Fibroblast of skin of left quadriceps (primary cell): ENCODE results near the gene ISY1.
A peak's percentile ranks its signal among the peaks of the same experiment; 100 is the strongest.
"Not testable (repeated sequence)": the region's sequence is repeated elsewhere in the genome, so short reads cannot be mapped to it uniquely, and the experiment has no call there.

Experiments used
- DNase-seq, 2 experiments: peaks; one replicate each; pipeline ENCODE4 v3.0.0-alpha.2; 2013; ENCODE audit warnings: low read depth in 2 of 2

The ISY1 gene

DNA sequence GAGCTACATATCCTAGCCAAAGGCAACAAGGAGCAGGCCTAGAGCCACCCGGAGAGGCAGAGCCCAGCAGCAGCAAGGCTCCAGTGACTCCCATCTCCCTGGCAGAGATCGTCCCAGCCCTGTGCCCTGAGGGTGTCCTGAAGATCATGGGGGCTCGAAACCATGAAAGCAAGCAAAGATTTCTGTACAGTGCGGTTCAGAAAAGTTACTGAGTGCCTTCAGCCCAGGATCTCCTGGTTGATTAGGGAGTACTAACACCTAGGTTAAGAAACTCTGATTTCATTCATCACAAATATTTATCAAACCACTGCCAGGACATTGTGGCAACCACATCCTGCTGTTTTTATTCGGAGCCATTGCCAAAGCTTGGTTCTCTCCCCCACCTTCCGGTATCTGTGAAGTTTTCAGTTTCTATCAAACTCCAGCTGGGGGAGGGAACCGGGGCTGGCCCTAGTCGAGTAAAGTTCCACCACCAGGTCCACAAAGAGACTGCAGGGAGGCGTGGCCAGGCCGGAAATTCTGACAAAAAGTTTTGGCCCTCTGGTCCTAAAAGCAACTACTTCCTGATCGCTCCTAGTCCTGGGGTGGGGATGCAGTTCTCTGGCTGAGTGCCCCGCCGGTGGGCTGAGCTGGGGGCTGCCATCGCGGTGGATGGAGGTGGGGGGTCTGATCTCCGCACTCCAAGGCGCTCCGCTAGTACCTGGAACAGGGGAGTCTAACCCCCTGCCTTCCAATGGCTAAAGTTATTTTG is 40.4 kb downstream of the ISY1 start:
- peak; percentile 68 to 73 for DNase-seq

GRCh38 chr3:129119365-129120100 is 41.3 kb downstream of the ISY1 start:
- DNase-seq: no peak

- DNase-seq: no peak
Observed at GRCh38 chr3:129118745-129119144, 42.1 kb downstream of the ISY1 start.

GRCh38 chr3:129117134-129117533 is 43.7 kb downstream of the ISY1 start:
- DNase-seq: no peak

GRCh38 chr3:129116482-129116946 is 44.3 kb downstream of the ISY1 start:
- DNase-seq: no peak

DNA sequence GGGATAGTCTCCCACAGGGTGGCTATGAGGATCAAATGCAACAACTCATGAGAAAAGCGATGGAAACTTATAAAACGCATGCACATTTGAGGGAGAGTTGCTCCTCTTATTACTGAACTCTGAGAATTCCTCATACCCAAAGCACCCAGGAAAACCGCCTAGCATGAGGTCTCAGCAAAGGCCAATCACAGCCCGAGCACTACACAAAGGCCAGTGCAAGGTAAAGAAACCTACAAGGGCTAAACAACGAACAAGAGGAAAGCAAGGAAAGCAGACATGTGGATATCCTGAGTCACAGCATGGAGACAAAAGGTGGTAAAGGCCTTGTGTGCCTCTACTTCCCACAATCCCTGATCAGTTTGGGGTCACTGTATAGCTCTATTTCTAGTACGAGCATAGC is 46.4 kb downstream of the ISY1 start:
- DNase-seq: no peak

GRCh38 chr3:129112308-129113052 is 48.4 kb downstream of the ISY1 start:
- no peak for DNase-seq

DNA sequence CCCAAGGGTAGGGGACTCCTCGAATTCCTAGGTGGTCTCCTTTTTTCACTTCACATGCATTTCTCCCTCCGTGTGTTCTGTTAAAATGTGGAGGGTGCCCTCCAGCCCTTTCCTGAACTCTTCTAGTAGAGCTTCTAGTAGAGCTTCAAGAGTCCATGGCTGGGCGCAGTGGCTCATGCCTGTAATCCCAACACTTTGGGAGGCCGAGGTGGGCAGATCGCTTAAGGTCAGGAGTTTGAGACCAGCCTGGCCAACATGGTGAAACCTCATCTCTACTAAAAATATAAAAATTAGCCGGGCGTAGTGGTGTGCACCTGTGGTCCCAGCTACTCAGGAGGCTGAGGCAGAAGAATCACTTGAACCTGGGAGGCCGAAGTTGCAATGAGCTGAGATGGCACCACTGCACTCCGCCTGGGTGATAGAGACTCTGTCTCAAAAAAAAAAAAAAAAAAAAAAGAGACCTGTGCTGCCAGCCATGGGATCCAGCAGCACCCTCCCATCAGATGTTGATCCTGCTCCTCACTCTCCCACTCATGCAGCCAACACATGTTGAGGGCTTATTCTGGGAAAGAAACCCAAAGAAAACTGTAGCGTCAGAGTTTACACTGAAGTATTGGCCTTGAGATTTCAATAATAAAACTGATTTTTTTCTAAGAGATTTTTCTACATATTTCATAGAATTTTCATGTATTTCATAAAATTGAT is 49.6 kb downstream of the ISY1 start:
- DNase-seq: not testable (repeated sequence)

DNA sequence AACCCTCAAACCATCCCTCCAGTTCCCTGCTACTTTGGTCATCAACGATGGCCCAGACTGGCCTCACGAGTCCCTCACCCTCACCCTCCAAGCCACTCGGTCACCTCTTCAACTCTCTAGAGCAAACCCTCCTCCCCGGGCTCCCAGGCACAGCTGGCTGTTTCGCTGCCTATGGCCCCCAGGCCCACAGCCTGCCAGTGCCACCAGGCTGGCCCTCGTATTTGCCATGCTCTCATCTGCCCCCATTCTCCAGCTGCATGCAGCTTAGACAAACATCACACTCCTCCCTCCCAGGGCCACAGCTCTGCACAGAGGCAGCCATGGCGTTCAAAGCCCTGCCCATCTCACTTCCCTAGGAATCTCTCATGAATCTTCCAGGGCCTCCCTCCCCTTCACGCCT is 53.1 kb downstream of the ISY1 start:
- no peak for DNase-seq

DNA sequence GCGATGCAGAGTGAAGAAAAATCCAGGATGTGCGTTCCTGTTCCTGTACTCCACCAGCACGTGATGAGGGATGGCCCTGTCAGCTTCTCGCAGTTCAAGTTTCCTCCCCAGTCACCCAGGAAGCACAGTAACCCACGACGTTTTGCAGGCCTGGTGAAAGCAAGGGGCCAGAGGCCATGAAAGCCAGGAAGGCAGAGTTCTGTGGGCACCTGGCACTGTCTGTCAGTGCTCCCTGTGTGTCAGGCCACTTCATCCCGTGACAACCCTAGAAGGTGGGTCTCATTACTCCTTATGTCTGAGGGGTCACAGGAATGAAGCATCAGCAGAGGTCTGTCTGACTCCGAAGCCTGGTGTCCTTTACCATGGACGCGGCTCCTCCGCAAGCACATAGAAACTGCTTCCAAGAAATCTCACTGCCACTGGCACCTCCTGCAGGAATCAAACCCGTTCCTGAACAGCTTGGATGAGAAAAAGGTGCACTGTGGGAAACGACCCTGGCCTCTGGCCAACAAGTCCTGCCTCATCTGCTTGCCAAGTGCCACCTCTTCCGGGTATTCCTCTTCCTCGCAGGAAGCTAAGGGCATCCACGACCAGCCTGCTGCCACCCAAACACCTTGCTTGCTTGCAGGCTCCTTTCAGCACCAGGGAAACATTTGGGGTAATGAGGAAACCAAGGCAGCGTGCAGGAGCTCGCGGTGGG is 53.8 kb downstream of the ISY1 start:
- no peak for DNase-seq

DNA sequence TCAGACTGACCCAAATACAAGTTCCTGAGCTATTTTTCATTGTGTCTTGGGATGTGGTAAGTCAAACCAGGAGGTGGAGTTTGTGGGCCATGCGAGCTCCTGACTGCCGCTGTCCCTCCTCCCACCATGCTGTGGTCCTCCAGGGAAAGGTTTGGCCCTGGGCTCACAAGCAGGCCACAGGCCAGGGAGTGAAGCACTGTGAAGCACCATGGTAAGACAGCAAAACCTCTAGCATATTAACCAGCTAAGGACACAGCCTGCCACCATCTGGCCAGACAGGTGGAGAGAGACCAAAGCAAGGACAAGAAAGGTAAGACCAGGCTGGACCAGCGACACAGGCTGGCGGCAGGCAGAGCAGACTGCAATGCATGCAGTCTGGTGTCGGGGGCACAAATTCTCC is 54.5 kb downstream of the ISY1 start:
- DNase-seq: no peak

- no peak for DNase-seq
Observed at GRCh38 chr3:129105862-129106261, 55.0 kb downstream of the ISY1 start.

DNA sequence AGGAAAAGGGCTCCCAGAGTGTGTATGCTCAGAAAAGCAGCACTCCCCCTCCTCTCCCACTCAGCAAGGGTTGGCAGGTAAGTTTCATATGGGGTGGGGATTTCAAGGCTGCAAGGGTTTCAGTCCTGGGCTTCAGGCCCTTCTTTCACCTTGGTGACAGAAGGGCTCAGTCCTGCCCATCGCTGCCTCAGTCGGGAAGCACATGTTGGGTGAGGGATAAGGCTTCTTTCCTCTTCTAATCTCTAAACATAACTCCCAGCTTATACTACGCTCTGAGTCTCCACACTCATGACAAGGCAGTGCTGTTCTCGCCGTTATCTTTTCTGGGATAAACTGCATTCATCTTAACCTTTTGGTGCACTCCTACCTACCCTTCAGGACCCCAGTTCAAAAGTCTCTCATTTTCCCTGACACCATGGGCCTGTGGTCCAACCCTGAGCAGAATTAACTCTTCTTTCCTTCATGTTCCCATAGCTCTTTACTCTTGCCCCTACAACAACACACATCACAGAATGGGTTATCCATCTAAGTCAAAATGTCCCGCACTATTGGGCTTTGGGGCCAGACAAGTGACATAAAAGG is 56.3 kb downstream of the ISY1 start:
- DNase-seq: no peak

GRCh38 chr3:129104051-129104450 is 56.8 kb downstream of the ISY1 start:
- DNase-seq: no peak

- DNase-seq: no peak
Observed at GRCh38 chr3:129103296-129103695, 57.6 kb downstream of the ISY1 start.

GRCh38 chr3:129101370-129102138 is 59.3 kb downstream of the ISY1 start:
- DNase-seq: no peak

DNA sequence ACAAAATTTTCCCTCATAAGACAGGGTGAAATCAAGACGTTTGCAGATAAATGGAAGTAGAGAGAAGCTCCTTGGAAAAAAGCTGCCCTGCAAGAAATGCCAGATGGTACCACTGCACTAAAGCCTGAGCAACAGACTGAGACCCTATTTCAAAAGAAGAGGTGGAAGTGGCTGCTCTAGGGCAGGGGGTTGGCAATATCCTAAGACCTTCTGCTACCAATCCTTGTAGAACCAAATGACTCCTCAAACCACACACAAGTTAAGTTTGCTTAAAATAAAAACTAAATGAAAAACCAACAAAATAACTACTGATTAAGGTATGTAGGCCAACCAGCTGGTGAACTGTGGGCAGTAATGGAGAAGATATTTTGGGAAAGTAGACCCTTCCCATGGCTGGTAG is 60.6 kb downstream of the ISY1 start:
- DNase-seq: no peak

- DNase-seq: no peak
Observed at GRCh38 chr3:129095285-129095684, 65.6 kb downstream of the ISY1 start.

- not testable (repeated sequence) for DNase-seq
Observed at GRCh38 chr3:129088312-129088711, 72.6 kb downstream of the ISY1 start.

GRCh38 chr3:129087904-129088303 is 73.0 kb downstream of the ISY1 start:
- DNase-seq: not testable (repeated sequence)
